ENCODE measurements around the gene FAM222A.

The FAM222A gene

DNA sequence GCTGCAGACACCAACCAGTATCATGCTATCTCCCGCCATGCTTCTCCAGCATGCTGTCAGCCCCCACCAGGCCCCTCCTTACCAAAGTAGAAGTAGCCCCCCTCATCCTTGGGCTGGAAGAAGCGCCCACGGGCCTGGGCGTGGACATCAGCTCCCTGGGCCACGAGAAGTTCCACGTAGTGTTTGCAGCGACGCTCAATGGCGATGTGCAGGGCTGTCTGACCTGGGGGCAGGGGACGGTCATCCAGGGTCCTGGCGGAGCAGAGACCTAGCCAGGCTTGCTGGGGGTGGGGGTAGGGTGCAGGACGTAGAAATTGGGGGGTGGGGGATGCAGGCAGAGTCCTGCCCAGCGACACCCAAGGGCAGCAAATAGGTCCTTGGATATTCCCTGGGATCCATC, 86.9 kb downstream of the FAM222A start:
- DNase-seq (ENCODE audit: low spot score) = no peak

DNA sequence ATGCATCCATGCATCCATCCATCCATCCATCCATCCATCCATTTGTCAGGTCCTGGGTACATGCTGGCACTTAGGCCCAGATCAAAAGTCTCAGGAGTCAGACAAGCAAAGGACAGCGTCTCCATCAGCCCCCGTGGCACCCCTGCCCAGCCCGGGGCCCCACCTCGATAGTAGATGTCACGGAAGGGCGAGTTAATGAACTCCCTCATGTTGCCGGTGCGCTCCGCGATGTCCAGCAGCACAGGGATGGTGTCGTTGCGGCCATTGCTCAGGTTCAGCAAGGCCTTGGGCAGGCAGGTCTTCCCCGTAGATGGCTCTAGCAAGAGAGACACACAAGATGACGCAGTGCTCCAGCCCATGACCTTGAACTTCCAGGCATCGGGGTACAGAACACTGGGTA, 89.2 kb downstream of the FAM222A start:
- DNase-seq (ENCODE audit: low spot score) = no peak

DNA sequence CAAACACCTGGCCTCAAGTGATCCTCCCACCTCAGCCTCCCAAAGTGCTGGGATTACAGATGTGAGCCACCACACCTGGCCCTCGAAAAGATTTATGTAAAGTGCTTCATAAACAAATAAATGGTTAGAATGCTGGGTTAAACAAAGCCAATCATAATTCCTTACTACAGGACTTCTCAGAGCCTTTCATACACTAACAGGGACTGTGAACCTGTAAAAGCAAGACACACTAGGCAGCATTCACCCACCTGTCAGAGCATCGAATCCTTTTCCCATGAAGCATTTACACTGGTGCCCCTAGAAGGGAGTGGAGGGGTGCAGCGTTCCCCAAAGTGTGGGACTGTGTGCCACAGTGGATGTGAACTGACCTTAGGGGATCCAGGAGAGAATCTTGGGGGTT, 90.1 kb downstream of the FAM222A start:
- no peak for DNase-seq (ENCODE audit: low spot score)

DNA sequence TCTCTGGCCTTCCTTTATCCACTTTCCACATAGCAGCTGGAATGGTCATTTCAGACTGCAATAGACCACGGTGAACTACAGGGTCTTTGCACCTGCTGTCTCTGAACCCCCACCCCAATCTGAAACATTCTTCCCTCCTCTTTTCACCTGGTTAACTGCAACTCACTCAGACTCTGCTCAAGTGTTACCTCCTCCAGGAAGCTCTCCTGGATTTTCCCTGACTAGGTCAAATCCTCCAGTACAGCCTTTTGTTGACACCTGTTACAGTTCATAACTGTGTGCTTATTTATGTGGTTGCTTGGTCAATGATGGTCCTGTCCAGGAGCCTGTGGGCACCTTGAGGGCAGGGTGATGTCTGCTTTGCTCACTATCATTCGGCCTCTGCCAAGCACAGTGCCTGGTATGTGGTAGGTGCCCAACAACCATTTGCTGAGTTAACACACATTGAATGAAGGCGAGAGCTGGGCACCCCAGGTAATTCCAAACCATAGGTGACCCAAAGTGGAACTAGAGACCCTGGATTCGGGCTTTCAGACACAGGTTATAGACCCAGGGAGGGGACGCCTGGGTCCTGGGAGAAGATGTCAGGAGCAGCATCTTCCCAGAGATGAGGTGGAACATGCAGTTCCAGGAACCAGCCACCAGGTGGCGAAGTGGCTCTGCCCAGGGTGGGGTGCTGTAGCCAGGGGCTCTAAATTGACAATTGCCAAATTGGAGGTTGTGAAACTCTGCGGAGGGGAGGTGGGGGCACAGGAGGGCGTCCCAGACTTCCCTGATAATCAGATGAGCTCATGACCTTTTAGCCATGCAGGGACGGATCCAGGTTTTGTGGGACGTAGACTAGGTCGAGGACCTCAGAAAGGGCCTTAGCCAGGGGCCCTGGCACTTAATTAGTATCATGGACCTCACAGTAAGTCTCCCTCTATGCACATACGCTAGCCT, 91.5 kb downstream of the FAM222A start:
- DNase-seq (ENCODE audit: low spot score) = peak; percentile 91

DNA sequence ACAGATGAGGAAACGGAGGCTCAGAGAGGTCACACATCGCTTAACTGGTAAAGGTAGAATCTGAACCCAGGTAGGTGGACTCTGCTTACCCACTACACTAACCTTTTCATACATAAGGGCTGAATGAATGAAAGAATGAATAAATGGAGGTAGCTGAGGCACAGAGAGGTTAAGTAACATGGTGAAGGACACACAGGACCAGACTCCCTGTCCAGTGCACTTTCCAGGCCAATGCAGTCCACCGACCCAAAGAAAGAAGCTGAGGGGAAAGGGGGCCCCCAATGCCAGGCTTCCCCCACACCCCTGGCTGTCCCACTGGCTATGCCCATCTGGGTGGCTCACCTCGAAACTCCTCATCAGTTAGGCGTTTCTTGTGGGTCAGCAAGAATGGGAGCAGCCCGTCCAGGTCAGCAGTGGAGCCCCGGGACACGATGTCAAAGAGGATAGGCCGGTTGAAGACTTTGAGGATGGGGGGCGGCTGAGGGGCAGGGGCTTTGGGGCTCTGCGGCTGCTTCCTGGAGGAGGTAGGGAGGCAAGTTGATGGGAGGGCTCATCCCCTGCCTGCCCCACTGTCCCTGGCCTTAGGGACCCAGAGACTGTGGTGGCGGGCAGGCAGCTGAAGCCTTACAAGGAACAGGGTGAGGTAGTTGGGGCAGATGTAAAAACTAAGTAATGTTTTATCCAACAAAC, 94.5 kb downstream of the FAM222A start:
- no peak for DNase-seq (ENCODE audit: low spot score)

DNA sequence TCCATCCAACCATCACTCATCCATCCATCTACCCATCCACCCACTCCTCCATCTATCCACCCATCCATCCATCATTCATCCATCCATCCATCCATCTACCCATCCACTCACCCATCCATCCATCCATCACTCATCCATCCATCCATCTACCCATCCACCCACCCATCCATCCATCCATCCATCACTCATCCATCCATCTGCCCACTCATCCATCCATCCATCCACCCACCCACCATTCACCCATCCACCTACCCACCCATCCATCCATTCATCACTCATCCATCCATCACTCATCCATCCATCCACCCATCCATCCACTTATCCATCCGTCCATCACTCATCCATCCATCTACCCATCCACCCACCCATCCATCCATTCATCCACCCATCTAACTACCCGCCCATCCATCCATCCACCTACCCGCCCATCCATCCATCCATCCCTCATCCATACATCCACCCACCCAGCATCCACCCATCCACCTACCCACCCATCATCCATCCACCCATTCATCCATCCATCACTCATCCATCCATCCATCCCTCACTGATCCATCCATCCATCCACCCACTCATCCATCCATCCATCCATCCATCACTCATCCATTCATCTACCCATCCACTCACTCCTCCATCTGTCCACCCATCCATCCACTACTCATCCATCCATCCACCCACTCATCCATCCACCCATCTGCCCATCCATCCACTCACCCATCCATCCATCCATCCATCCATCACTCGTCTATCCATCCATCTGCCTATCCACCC, 95.4 kb downstream of the FAM222A start:
- DNase-seq (ENCODE audit: low spot score) = no peak

DNA sequence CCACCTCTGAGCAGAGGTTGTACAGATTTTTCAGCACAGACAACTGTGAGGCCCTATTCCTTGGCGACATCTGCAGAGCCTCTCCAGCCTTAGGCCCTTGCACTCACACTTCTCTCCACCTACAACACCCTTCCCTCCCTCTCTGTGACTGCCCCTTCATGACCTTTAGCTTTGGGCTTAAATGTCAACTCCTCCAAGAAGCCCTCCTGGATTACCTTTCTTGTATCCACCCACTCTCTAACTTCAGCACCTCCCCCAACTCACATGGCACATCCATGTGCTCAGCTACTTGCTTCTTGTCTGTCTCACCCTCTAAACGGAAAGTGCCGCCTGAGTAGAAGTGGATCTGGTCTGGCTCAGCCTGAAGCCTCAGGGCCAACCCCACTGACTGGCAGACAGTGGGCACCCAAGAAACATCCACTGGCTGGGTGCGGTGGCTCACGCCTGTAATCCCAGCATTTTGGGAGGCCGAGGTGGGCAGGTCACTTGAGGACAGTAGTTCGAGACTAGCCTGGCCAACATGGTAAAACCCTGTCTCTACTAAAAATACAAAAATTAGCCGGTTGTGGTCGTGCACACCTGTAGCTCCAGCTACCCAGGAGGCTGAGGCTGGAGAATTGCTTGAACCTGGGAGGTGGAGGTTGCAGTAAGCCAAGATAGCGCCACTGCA, 97.5 kb downstream of the FAM222A start:
- no peak for DNase-seq (ENCODE audit: low spot score)

DNA sequence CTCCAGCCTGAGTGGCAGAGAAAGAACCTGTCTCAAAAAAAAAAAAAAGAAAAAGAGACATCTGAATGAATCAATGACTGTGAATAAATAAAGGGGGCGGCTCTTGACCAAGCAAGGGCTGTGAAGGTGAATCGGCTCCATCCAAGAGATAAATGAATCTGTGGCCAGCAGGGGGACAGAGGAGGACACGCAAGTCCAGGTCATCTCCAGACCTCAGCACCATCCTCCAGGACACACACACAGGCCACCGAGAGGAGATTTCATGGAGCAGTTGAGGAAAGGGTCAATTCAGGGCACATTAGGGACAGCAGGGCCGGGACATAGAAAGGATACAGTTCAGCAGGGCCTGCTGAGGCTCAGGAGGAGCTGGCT, 98.0 kb downstream of the FAM222A start:
- DNase-seq (ENCODE audit: low spot score) = no peak

DNA sequence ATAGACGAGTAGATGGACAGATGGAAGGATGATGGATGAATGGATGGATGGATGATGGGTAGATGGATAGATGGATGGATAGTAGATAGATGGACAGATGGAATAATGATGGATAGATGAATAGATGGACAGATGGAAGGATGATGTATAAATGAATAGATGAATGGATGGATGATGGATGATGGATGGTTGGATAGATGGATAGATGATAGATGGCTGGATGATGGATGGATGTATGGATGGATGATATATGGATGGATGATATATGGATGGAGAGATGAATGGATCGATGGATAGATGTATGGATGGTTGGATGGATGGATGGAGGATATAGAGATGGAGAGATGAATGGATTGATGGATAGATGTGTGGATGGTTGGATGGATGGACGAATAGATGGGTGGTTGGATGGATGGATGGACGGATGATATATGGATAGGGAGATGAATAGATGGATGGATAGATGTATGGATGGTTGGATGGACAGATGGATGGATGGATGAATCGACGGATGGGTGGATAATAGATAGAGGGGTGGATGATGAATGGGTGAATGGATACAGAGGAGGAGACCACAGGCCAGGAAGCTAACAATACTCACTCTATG, 100.3 kb downstream of the FAM222A start:
- DNase-seq (ENCODE audit: low spot score) = no peak

DNA sequence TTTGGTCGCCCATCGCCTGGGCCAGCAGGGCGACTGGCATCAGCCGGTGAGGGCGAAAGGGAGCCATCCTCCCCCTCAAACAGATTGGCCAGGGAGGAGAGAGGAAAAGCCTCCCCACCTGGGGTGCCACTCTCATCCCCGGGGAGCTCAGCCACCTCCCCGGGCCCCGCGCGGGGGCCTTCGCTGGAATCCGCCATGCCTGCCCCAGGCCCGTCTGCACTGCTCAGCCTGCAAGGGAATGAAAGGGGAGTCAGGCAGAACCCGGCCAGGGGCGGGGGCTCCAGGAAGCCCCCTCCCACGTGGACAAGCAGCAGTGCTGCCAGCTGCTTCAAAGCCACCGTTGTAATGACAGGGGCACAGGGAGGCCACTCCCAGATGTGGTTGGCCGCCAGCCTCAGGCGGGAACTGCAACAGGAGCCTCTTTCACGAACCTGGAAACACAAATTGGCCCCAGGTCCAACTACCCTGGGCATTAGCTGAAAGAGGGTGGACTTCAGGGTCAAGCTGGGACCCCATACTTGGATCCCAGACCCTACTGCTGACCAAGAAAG, 101.0 kb downstream of the FAM222A start:
- no peak for DNase-seq (ENCODE audit: low spot score)

DNA sequence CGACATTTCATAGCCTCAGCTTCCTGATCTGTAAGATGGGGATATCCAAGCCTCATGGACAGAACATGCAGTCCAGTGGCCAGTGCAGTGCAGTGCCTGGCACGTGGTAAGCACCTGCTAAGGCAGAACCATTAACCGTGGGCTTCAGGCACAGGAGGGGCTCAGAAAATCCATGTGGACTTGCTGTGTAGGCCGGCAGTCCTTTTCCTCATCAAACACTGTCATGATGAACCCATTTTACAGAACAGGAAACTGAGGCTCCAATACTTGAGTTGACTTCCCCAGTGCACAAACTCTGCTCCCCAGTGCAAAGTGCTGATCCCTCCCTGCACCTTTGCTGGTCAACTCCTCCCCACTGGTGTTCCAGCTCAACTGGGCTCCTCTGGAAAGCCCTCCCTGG, 101.6 kb downstream of the FAM222A start:
- DNase-seq (ENCODE audit: low spot score) = no peak

DNA sequence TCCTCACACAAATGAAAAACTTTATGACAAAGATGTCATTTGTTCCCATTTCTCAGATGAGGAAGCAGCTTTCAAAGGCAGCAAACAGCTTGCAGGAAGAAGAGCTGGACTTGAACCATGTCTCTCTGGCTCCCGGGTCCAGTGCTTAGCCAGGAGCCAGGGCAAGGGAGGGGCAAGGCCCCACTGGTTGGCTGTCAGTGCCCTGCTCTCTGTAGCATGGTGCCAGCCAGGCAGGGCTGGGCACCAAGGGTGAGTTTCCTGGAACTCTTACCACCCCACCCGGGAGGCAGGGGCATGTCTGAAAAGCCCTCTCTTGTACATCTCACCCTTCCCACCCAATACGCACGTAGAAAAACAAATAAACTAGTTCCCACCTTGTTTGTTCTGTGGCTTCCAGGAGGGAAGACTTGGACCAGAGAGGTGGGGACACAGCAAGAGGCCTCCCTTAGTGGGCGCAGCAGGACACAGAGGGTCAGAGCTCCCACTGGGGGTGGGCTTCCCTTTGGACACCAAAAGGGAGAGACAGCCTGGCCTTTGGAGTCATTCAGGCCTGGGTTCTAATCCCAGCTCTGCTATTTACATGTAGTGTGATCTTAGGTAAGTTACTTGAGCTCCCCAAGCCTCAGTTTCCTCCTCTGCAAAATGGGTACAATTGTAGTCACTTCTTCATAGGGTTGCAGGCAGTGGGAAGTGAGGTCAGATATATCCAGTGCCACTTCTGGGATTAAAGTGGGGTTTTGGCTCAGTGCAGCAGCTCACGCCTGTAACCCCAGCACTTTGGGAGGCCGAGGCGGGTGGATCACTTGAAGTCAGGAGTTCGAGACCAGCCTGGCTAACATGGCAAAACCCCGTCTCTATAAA, 102.4 kb downstream of the FAM222A start:
- no peak for DNase-seq (ENCODE audit: low spot score)

DNA sequence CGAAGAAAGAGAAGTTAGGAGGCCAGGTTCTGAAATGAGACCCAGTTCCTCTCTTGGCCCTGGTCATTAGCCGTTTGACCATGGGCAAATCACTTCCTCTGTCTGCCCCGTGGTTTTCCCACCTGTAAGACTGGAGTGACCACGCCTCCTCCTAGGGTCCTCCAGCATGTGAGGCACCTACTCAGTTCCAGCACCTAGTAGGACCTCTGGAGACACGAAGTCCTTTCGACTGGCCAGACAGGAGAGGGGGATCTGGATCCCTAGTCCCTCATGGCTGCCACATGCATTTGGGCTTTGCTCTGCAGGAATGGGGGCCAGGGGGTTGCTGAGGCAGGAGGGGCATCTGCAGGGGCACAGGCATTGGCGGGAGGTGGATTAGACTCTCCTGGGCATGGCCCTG, 103.2 kb downstream of the FAM222A start:
- DNase-seq (ENCODE audit: low spot score) = no peak

DNA sequence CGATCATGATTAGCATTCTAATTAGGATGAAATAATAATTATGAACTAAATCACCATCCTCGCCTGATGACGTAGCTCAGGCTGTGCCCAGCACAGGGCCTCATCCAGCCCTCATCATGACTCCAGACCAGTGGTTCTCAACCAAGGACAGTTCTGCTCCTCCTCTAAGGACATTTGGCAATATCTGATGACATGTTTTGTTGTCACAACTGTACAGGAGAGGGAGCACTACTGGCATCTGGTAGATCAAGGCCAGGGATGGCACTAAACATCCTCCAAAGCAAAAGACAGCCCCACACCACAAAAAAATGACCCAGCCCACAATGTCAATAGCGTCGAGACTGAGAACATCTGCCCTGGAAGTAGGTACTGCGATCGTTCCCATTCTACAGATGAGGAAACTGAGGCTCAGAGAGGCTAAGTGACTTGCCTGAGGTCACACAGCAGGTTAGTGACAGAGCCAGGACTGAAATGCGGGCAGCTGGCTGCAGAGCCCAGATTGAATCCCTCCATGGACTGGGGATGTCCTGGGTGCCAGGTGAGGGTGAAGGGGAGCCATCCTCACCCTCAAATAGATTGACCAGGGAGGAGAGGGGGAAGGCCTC, 104.1 kb downstream of the FAM222A start:
- no peak for DNase-seq (ENCODE audit: low spot score)

DNA sequence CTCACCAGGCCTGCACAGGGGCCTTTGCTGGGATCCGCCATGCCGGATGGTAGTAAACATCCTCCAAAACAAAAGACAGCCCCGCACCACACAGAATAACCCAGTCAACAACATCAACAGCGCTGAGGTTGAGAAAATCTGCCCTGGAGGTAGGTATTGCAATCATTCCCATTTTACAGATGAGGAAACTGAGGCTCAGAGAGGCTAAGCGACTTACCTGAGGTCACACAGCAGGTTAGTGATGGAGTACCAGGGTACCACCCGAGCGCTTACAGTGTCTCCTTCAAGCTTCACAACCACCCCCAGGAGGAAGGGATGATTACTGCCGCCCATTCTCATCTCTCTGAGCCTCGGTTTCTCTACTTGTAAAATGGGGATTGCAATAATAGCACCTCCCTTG, 104.6 kb downstream of the FAM222A start:
- no peak for DNase-seq (ENCODE audit: low spot score)

DNA sequence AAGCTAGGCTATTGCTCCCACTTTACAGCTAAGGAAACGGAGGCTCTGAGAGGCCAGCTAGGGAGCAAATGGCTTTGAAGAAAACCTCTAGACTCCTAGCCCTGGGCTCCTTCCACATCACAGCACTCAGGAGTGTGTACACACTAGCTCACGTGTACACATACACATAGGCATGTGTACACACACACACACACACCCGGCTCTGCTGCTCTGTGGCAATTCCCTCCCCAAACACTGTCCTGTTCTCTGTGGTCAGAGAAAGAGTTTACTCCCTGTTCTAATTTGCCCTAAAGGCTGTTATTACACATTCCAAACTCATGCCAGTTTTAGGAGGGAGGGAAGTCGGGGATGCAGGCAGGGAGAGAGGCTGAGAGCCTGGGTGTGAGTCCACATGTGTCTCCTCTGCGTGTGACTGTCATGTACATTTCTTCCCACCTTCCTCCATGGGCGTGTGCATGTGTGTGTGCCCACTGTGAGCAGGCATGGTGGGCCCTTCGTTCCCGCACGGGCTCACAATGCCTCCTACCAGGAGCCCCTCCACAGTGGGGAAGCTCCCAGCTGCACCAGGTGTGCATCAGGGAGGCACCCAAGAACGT, 105.4 kb downstream of the FAM222A start:
- DNase-seq (ENCODE audit: low spot score) = peak; percentile 91

Data from AG20443 (cell line).